SU-DHL-6 (cell line): Measurements from ENCODE around the gene MRFAP1.

Experiments
- CTCF ChIP-seq: fragments of 200-600 bp; sonication (generic); IDR thresholded peaks from one replicate; pipeline ENCODE4 v1.5.1; 2017; ENCODE audit warnings: antibody characterized with exemption, mild to moderate bottlenecking, low read length, moderate library complexity; ENCODE audit not compliant: insufficient read depth, poor library complexity, severe bottlenecking
- EZH2phosphoT487 ChIP-seq: fragments of 200-600 bp; sonication (generic), shearing (Covaris generic); conservative IDR thresholded peaks from 2 replicates; pipeline ENCODE4 v1.6.1; 2018; ENCODE audit warnings: mild to moderate bottlenecking, antibody characterized with exemption, low read length, moderate library complexity, mixed read lengths

- TF ChIP-seq CTCF (no peak), EZH2phosphoT487 (no peak)
Observed at GRCh38 chr4:6601661-6602250, 38.7 kb upstream of the MRFAP1 start.
